Panc1 (cell line): ENCODE measurements around the gene KRT36. TPM values are rescaled to one million over a fixed set of nuclear protein-coding genes. Genes with fewer than 3 reads are reported as not detected.

Experiments used
- ATAC-seq: fragments of 200-7000 bp; cut with Tn5 transposase; 2 replicates; pipeline ENCODE4 v1.9.1; 2020; ENCODE audit warnings: mild to moderate bottlenecking, moderate library complexity
- BruUV-seq: library from RNA; stranded (reverse); fragments of 400-500 nt; replicated peaks from 2 replicates; lab custom pipeline; 2021; lab: Mats Ljungman, UMichigan
- CTCF ChIA-PET: fragments of 300-600 bp; sonication (Branson Sonifier 250); formaldehyde crosslinking; loops from one replicate; lab custom pipeline; 2022; ENCODE audit warnings: antibody characterized with exemption; lab: Charles Lee
- POLR2A ChIA-PET: fragments of 300-600 bp; sonication (Branson Sonifier 250); formaldehyde crosslinking; loops from one replicate; lab custom pipeline; 2022; ENCODE audit warnings: antibody characterized with exemption; lab: Charles Lee
- DNase-seq: peaks from one replicate; pipeline ENCODE4 v3.0.0-alpha.2; 2010; ENCODE audit warnings: low read depth, low spot score
- H3K27ac ChIP-seq: 2 replicates; pipeline ENCODE4 v1.5.1; 2011; ENCODE audit warnings: mild to moderate bottlenecking, low read length, inconsistent platforms
- H3K27me3 ChIP-seq: fragments of 200-500 bp; sonication (Bioruptor generic); 2 replicates; pipeline ENCODE4 v1.6.0; 2014; ENCODE audit warnings: low read length, inconsistent platforms; ENCODE audit not compliant: control insufficient read depth, insufficient read depth
- H3K36me3 ChIP-seq: fragments of 200-500 bp; sonication (Bioruptor generic); 2 replicates; pipeline ENCODE4 v1.5.1; 2014; ENCODE audit warnings: inconsistent platforms, mild to moderate bottlenecking, low read length, moderate library complexity; ENCODE audit not compliant: control insufficient read depth, insufficient read depth
- H3K4me1 ChIP-seq: 2 replicates; pipeline ENCODE4 v1.5.1; 2011; ENCODE audit warnings: inconsistent platforms, mild to moderate bottlenecking, low read length, moderate library complexity; ENCODE audit not compliant: control insufficient read depth, insufficient read depth
- H3K4me3 ChIP-seq, 2 experiments: 2 replicates each; pipeline ENCODE4 v1.5.1; 2011 to 2012; ENCODE audit warnings: low read depth in 2 of 2, low read length in 2 of 2, mild to moderate bottlenecking in 2 of 2, inconsistent platforms in 1 of 2, moderate library complexity in 1 of 2
- H3K9me3 ChIP-seq: fragments of 200-500 bp; sonication (Bioruptor generic); 2 replicates; pipeline ENCODE4 v1.5.1; 2014; ENCODE audit warnings: low read depth, mild to moderate bottlenecking, inconsistent platforms, low read length, moderate library complexity; ENCODE audit not compliant: control insufficient read depth, insufficient read depth
- POLR2AphosphoS5 ChIP-seq: IDR thresholded peaks from 2 replicates; pipeline ENCODE4 v1.6.1; 2012; ENCODE audit warnings: mild to moderate bottlenecking, low read depth, low read length, moderate library complexity
- SIN3A ChIP-seq: IDR thresholded peaks from 2 replicates; pipeline ENCODE4 v1.6.1; 2012; ENCODE audit warnings: low read depth, mild to moderate bottlenecking, low read length, moderate library complexity, borderline replicate concordance; ENCODE audit not compliant: insufficient read depth
- TCF7L2 ChIP-seq: IDR thresholded peaks from 2 replicates; pipeline ENCODE4 v1.6.1; 2011; ENCODE audit warnings: mild to moderate bottlenecking, low read depth, low read length, inconsistent platforms
- in situ Hi-C: cut with HindIII; loops from 2 replicates; pipeline ENCODE4 v1.10.0; 2016; ENCODE audit warnings: low sequenced_read_pairs, low pct_unique_long_range_greater_than_20kb
- intact Hi-C: fragments of 100-400 bp; cut with micrococcal nuclease; formaldehyde crosslinking; loops from one replicate; pipeline ENCODE4 v1.10.0; 2022; ENCODE audit not compliant: unreplicated experiment
- total RNA-seq: library from RNA; stranded (reverse); gene quantifications from one replicate; pipeline ENCODE4 v1.2.1, GENCODE V29; 2021; ENCODE audit not compliant: unreplicated experiment
- TF ChIP-seq, protein P1 (sequence below), 2 experiments: IDR thresholded peaks; 2 replicates each; pipeline ENCODE4 v1.6.1; 2011 to 2012; ENCODE audit warnings: low read depth in 2 of 2, control low read depth in 1 of 2, low read length in 1 of 2, mild to moderate bottlenecking in 1 of 2, moderate library complexity in 1 of 2; ENCODE audit not compliant: insufficient read depth in 1 of 2
- TF ChIP-seq, protein P2 (sequence below): fragments of 450-650 bp; IDR thresholded peaks from 2 replicates; pipeline ENCODE4 v1.5.1; 2017; ENCODE audit warnings: mild to moderate bottlenecking

KRT36 gene
- total RNA-seq, 1 experiment from 2014 or later: not detected

DNA sequence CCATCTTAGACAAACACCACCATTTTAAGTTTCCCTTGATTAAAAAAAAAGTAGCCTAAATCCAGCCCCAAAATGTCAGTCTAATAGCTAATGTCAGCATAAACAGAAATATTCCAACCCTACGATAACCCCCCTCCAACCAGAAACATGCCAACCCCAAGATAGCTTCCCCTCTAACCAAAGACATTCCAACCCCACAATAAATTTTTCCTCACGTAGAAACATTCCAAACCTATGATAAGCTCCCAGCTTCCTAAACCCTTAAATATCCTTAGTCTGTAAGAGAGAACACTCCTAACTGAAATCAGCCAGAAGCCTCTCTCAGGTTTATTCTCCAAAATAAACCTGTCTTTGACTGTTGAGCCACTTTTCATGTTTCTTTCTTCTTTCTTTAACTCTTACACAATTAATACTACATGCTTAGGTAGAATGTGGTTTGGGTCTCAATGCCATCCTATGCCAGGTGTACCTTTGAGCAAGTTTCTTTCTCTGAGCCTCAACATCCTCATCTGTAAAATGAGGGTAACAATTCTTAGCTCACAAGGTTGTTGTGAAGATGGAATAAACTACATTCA lies 38.5 kb downstream of the KRT36 start:
- in situ Hi-C loops: no loop called here
- POLR2A ChIA-PET: no interaction called here

DNA sequence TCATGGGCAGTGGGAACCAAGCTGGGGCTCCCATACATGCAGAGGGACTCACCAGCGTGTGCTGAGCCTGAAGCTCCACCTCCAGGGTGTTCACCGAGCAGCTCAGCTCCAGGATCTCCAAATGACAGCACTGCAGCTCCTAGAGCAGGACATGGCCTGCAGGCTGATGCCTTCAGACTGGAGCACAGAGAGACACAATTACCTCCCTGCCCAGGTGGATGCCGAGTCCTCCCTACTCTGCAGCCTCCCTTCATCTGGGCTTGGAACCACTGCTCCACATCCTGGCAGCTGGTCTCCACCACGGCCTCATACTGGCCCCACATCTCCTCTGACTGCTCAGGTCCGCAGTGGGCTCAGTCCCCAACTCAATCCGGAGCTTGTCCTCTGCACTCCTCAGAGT lies 40.7 kb downstream of the KRT36 start:
- no peaks in the 10 kb centered on the region for H3K36me3 ChIP-seq
- DNase-seq (no peak), ATAC-seq (peak; percentile 51; the same call in 1 of the 2 replicates)
- H3K27ac ChIP-seq: no peak overlapping the region
- POLR2A ChIA-PET: no interaction called here
- peaks cover 5% of the 10 kb centered on the region; the same call in 1 of the 2 replicates for H3K9me3 ChIP-seq
- H3K4me1 ChIP-seq: no peaks in the 10 kb centered on the region
- CTCF ChIA-PET: interaction anchor here (0.7 kb wide), 1 partner anchor 18 kb away, joined by 3 read pairs; no protein-coding TSS in a partner anchor
- intact Hi-C loops (loop anchor here (10.0 kb wide), 1 partner anchor 64 kb away; the partner anchor contains the start of gene KRT34), in situ Hi-C loops (no loop called here)
- H3K4me3 ChIP-seq: no peak overlapping the region
- BruUV-seq: no TSS peak
- TF ChIP-seq POLR2AphosphoS5 (no peak), TCF7L2 (no peak)
- no peaks in the 10 kb centered on the region for H3K27me3 ChIP-seq

More for the DNA sequence above, 38.5 kb downstream of the KRT36 start:
- H3K9me3 ChIP-seq: peaks cover 5% of the 10 kb centered on the region; the same call in 1 of the 2 replicates
- TF ChIP-seq, protein P1, sequence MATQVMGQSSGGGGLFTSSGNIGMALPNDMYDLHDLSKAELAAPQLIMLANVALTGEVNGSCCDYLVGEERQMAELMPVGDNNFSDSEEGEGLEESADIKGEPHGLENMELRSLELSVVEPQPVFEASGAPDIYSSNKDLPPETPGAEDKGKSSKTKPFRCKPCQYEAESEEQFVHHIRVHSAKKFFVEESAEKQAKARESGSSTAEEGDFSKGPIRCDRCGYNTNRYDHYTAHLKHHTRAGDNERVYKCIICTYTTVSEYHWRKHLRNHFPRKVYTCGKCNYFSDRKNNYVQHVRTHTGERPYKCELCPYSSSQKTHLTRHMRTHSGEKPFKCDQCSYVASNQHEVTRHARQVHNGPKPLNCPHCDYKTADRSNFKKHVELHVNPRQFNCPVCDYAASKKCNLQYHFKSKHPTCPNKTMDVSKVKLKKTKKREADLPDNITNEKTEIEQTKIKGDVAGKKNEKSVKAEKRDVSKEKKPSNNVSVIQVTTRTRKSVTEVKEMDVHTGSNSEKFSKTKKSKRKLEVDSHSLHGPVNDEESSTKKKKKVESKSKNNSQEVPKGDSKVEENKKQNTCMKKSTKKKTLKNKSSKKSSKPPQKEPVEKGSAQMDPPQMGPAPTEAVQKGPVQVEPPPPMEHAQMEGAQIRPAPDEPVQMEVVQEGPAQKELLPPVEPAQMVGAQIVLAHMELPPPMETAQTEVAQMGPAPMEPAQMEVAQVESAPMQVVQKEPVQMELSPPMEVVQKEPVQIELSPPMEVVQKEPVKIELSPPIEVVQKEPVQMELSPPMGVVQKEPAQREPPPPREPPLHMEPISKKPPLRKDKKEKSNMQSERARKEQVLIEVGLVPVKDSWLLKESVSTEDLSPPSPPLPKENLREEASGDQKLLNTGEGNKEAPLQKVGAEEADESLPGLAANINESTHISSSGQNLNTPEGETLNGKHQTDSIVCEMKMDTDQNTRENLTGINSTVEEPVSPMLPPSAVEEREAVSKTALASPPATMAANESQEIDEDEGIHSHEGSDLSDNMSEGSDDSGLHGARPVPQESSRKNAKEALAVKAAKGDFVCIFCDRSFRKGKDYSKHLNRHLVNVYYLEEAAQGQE (IDR thresholded peaks at IDR 0.05; ENCODE audit: insufficient read depth in 1 of 2, low read depth in 2 of 2, low read length in 1 of 2): no peak
- TF ChIP-seq POLR2AphosphoS5 (no peak), TCF7L2 (no peak), SIN3A (no peak)
- TF ChIP-seq, protein P2, sequence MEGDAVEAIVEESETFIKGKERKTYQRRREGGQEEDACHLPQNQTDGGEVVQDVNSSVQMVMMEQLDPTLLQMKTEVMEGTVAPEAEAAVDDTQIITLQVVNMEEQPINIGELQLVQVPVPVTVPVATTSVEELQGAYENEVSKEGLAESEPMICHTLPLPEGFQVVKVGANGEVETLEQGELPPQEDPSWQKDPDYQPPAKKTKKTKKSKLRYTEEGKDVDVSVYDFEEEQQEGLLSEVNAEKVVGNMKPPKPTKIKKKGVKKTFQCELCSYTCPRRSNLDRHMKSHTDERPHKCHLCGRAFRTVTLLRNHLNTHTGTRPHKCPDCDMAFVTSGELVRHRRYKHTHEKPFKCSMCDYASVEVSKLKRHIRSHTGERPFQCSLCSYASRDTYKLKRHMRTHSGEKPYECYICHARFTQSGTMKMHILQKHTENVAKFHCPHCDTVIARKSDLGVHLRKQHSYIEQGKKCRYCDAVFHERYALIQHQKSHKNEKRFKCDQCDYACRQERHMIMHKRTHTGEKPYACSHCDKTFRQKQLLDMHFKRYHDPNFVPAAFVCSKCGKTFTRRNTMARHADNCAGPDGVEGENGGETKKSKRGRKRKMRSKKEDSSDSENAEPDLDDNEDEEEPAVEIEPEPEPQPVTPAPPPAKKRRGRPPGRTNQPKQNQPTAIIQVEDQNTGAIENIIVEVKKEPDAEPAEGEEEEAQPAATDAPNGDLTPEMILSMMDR: no peak
- H3K4me3 ChIP-seq: no peak overlapping the region
- H3K27ac ChIP-seq: no peak overlapping the region
- no peaks in the 10 kb centered on the region for H3K27me3 ChIP-seq
- CTCF ChIA-PET: no interaction called here
- H3K4me1 ChIP-seq: no peaks in the 10 kb centered on the region
- ATAC-seq (no peak), DNase-seq (no peak)
- intact Hi-C loops: no loop called here
- H3K36me3 ChIP-seq: no peaks in the 10 kb centered on the region
- BruUV-seq: no TSS peak

DNA sequence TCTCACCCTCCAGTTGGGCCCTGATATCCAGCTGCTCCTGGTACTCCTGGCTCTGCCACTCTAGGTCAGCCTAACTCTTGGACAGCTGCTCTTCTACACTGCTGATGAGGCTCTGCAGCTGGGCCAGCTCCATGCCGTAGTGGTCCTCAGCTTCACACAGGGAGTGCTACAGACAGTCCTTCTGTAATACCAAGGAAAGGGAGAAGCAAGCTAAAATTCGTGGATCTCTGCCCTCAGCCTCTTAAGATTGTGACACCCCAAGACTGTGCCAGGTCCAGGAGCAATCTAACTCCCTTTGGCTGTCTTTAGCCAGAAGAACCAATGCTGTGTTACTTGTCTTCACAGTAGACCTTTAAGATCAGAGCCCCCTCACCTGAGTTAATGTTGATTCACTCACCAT lies 41.2 kb downstream of the KRT36 start:
- no peaks in the 10 kb centered on the region for H3K27me3 ChIP-seq
- CTCF ChIA-PET: no interaction called here
- intact Hi-C loops (loop anchor here (10.0 kb wide), 1 partner anchor 64 kb away; the partner anchor contains the start of gene KRT34), in situ Hi-C loops (no loop called here)
- ATAC-seq: no peak
- peaks cover 5% of the 10 kb centered on the region; the same call in 1 of the 2 replicates for H3K9me3 ChIP-seq
- H3K27ac ChIP-seq: no peak overlapping the region
- H3K4me3 ChIP-seq: no peak overlapping the region
- no peaks in the 10 kb centered on the region for H3K4me1 ChIP-seq
- DNase-seq: no peak
- POLR2A ChIA-PET: no interaction called here
- TF ChIP-seq, protein P2: no peak
- TF ChIP-seq TCF7L2 (no peak), SIN3A (no peak), POLR2AphosphoS5 (no peak)
- TF ChIP-seq, protein P1 (IDR thresholded peaks at IDR 0.05; ENCODE audit: insufficient read depth in 1 of 2, low read depth in 2 of 2, low read length in 1 of 2): no peak
- no peaks in the 10 kb centered on the region for H3K36me3 ChIP-seq
- no TSS peak for BruUV-seq
